HepG2 (cell line): Measurements from ENCODE around the gene ZFAND4. TPM values are rescaled to one million over a fixed set of nuclear protein-coding genes. Genes with fewer than 3 reads are reported as not detected.
A peak's percentile ranks its signal among the peaks of the same experiment; 100 is the strongest.

Source experiments
- ATF1 ChIP-seq: IDR thresholded peaks from 2 replicates; pipeline ENCODE4 v1.6.1; 2016; ENCODE audit warnings: mild to moderate bottlenecking, control low read depth
- CENPT ChIP-seq: sonication (generic); formaldehyde crosslinking; IDR thresholded peaks from 2 replicates; pipeline ENCODE4 v1.8.0; 2022; ENCODE audit warnings: low read depth, mild to moderate bottlenecking, moderate library complexity, missing genetic modification reagents
- CERS6 ChIP-seq: sonication (generic); formaldehyde crosslinking; IDR thresholded peaks from 2 replicates; pipeline ENCODE4 v1.5.0; 2020; ENCODE audit warnings: missing genetic modification reagents
- FOXO4 ChIP-seq: sonication (generic); formaldehyde crosslinking; conservative IDR thresholded peaks from 2 replicates; pipeline ENCODE4 v1.8.1; 2023; ENCODE audit warnings: missing genetic modification reagents
- GRHL1 ChIP-seq: sonication (generic); formaldehyde crosslinking; conservative IDR thresholded peaks from 2 replicates; pipeline ENCODE4 v1.8.0; 2022; ENCODE audit warnings: missing genetic modification reagents
- MATR3 ChIP-seq: sonication (generic); formaldehyde crosslinking; IDR thresholded peaks from 2 replicates; pipeline ENCODE4 v1.4.0; 2020; ENCODE audit warnings: missing genetic modification reagents
- NFATC3 ChIP-seq: sonication (generic); formaldehyde crosslinking; IDR thresholded peaks from 2 replicates; pipeline ENCODE4 v1.5.1; 2020; ENCODE audit warnings: mild to moderate bottlenecking, missing genetic modification reagents
- RBM22 ChIP-seq: fragments of 200-400 bp; formaldehyde crosslinking; optimal IDR thresholded peaks from 2 replicates; pipeline ENCODE3; 2017; ENCODE audit warnings: mild to moderate bottlenecking, low read length, moderate library complexity
- SATB2 ChIP-seq: sonication (generic); formaldehyde crosslinking; IDR thresholded peaks from 2 replicates; pipeline ENCODE4 v1.5.0; 2020; ENCODE audit warnings: missing genetic modification reagents
- TOPORS ChIP-seq: sonication (generic); formaldehyde crosslinking; IDR thresholded peaks from 2 replicates; pipeline ENCODE4 v1.8.0; 2023; ENCODE audit warnings: mild to moderate bottlenecking, missing genetic modification reagents
- TRAFD1 ChIP-seq: sonication (generic); formaldehyde crosslinking; IDR thresholded peaks from 2 replicates; pipeline ENCODE4 v1.5.1; 2020; ENCODE audit warnings: missing genetic modification reagents, mild to moderate bottlenecking, borderline replicate concordance
- ZFP82 ChIP-seq: sonication (generic); formaldehyde crosslinking; IDR thresholded peaks from 2 replicates; pipeline ENCODE4 v1.5.1; 2020; ENCODE audit warnings: mild to moderate bottlenecking, missing genetic modification reagents, borderline replicate concordance
- ZFY ChIP-seq: sonication (generic); formaldehyde crosslinking; IDR thresholded peaks from 2 replicates; pipeline ENCODE4 v1.4.0; 2020; ENCODE audit warnings: missing genetic modification reagents
- ZNF263 ChIP-seq: sonication (generic); formaldehyde crosslinking; IDR thresholded peaks from 2 replicates; pipeline ENCODE4 v1.4.0; 2020; ENCODE audit warnings: missing genetic modification reagents
- ZNF614 ChIP-seq: IDR thresholded peaks from 2 replicates; pipeline ENCODE4 v1.6.1; 2018; ENCODE audit warnings: missing biosample characterization, missing genetic modification reagents, inconsistent platforms, borderline replicate concordance
- ZNF660 ChIP-seq: sonication (generic); formaldehyde crosslinking; IDR thresholded peaks from 2 replicates; pipeline ENCODE4 v1.5.1; 2020; ENCODE audit warnings: mild to moderate bottlenecking, low read depth, missing genetic modification reagents, borderline replicate concordance
- ZNF674 ChIP-seq: sonication (generic); formaldehyde crosslinking; IDR thresholded peaks from 2 replicates; pipeline ENCODE4 v1.5.0; 2020; ENCODE audit warnings: low read depth, mild to moderate bottlenecking, missing genetic modification reagents
- ZNF841 ChIP-seq: sonication (generic); formaldehyde crosslinking; IDR thresholded peaks from 2 replicates; pipeline ENCODE4 v1.8.1; 2023; ENCODE audit warnings: missing genetic modification reagents, borderline replicate concordance
- ZSCAN25 ChIP-seq: sonication (generic); formaldehyde crosslinking; IDR thresholded peaks from 2 replicates; pipeline ENCODE4 v1.8.0; 2022; ENCODE audit warnings: mild to moderate bottlenecking, missing genetic modification reagents
- polyA plus RNA-seq, 8 experiments: library from polyadenylated mRNA; depleted of rRNA in 3 of 8; stranded (reverse) in 7 of 8; unstranded in 1 of 8; fragments of >200 nt; fragmentation: Illumina TruSeq in 4 of 8; extraction: Trizol in 4 of 8; gene quantifications; 2 replicates each; pipeline versions ENCODE4 v1.2.1 to v1.2.3, GENCODE V29; 2011 to 2016; ENCODE audit warnings: low read depth in 4 of 8, missing spikeins in 1 of 8, mixed read lengths in 1 of 8; ENCODE audit not compliant: insufficient read depth in 1 of 8
- total RNA-seq, 5 experiments: library from RNA; depleted of rRNA; stranded (reverse); fragments of >200 nt; fragmentation: Illumina TruSeq; extraction: Trizol; gene quantifications; 2 replicates each; pipeline ENCODE4 v1.2.3, GENCODE V29; 2016; ENCODE audit warnings: low read depth in 1 of 5

The ZFAND4 gene
- total and polyA plus RNA-seq, 2 of the 13 experiments (the other 11 are each of a cell fraction or from before 2014, with no cell fraction given) = 2.9 to 9.2 TPM

- TF ChIP-seq GRHL1 (CRISPR knock-in tag) (no peak), CENPT (no peak), SATB2 (CRISPR knock-in tag) (peak; percentile 75), ZFP82 (peak; percentile 13; the same call in 1 of the 2 replicates), ZFY (peak; percentile 88), ZNF614 (0 out of 2 replicates have a peak, but pooled peaks have one; percentile 15), ZNF263 (no peak), FOXO4 (CRISPR knock-in tag) (no peak), ZNF841 (CRISPR knock-in tag) (no peak), NFATC3 (no peak), RBM22 (no peak), ATF1 (CRISPR knock-in tag) (peak; percentile 64), MATR3 (no peak), TOPORS (CRISPR knock-in tag) (peak; percentile 87), TRAFD1 (CRISPR knock-in tag) (no peak), ZNF660 (no peak), ZSCAN25 (peak; percentile 70), CERS6 (CRISPR knock-in tag) (0 out of 2 replicates have a peak, but pooled peaks have one; percentile 77), ZNF674 (CRISPR knock-in tag) (0 out of 2 replicates have a peak, but pooled peaks have one; percentile 68)
These were observed at the start of gene ZFAND4 (continued) for GRCh38 chr10:45672181-45673073.
